Lung microvascular endothelial cell (primary cell): ENCODE measurements around the gene ETV6. TPM values are rescaled to one million over a fixed set of nuclear protein-coding genes. Genes with fewer than 3 reads are reported as not detected.
"Not testable (repeated sequence)": the region's sequence is repeated elsewhere in the genome, so short reads cannot be mapped to it uniquely, and the experiment has no call there.

Source experiments
- DNase-seq, 2 donors: peaks; one replicate each; pipeline versions ENCODE4 v3.0.0 to v3.0.0-alpha.2; 2010; ENCODE audit warnings: low read depth in 2 of 2
- total RNA-seq: library from RNA; depleted of rRNA; stranded (reverse); fragments of >200 nt; gene quantifications from 2 replicates; pipeline ENCODE4 v1.2.1, GENCODE V29; 2014

Gene ETV6
- total RNA-seq, 1 donor from 2014 or later = 6.7 TPM

GRCh38 chr12:11905534-11905933, 256.1 kb downstream of the ETV6 start:
- no peak for DNase-seq

- no peak for DNase-seq
Measured at GRCh38 chr12:11906286-11906935, 256.9 kb downstream of the ETV6 start.

DNA sequence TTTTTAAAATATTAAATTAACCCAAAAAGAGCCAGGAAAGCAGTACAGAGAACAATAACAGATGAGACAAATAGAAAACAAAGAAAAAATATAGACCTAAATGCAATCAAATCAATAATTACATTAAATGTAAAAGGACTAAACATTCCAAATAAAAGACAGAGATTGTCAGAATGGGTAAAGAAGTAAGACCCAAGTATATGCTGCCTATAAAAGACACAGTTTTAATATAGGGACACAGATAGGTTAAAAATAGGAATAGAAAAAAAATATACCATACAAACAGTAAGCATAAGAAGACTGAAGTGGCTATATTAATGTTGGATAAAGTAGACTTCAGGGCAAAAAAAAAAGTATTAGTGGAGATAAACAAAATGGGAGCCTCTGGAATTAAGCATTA, 258.2 kb downstream of the ETV6 start:
- DNase-seq = no peak

DNA sequence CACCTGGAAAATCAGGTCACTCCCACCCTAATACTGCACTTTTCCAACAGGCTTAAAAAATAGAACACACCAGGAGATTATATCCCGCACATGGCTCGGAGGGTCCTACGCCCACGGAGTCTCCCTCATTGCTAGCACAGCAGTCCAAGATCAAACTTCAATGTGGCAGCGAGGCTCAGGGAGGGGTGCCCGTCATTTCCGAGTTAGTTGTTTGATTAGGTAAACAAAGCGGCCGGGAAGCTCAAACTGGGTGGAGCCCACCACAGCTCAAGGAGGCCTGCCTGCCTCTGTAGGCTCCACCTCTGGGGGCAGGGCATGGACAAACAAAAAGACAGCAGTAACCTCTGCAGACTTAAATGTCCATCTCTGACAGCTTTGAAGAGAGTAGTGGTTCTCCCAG, 259.9 kb downstream of the ETV6 start:
- DNase-seq = not testable (repeated sequence)

DNA sequence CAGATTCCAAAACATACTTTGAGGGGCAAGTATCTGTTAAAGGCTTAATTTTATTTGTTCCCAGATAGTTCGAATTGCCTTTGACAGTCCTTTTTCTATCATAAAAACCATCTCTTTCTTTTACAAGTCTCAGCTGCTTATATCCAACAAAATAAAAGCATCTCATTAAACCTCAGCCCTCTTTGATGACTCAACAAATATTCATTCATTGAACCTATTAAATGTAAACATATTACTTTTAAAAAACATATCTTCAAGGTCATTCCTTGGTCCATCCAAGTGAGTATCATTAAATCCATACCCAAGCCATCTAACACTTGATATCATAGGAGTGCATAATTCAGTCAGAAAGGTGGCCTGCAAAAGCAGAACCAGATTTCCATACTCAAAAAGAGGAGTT, 266.6 kb downstream of the ETV6 start:
- no peak for DNase-seq

DNA sequence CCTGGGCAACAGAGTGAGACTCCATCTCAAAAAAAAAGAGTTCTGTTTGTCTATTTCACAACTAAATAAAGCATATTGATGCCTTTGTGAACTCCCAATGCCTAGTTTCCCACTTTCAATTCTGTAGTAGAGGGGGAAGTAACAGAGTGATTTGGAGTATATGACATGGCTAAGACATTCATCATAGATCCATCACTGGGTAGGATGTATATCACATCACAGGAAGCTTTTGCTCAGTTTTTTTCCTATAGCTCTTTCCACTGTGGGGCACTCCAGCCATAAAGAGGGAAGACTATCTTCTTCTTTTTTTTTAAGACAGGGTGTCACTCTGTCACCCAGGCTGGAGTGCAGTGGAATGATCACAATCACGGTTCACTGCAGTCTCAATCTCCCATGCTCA, 267.3 kb downstream of the ETV6 start:
- no peak for DNase-seq

- DNase-seq = no peak
Measured at GRCh38 chr12:11917501-11917900, 268.0 kb downstream of the ETV6 start.

GRCh38 chr12:11920231-11920630, 270.8 kb downstream of the ETV6 start:
- DNase-seq = no peak

DNA sequence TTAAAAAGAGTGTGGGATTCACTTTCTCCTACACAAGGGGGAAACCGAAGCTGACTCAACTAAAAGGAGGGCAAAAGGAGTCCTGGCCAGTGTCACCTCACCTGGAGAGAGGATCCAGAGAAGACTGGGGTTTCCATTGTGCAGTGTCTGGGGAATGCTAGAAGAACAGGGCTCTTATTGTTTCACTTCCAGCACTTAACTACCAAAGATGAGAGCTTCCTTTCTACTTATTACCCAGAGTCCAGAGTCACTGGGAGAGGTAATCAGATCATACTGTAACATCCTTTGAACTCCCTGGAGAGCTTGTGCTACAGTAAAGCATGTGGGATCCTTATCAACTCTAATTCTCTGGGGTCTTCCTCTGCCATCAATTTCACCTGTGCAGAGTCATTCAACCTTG, 272.9 kb downstream of the ETV6 start:
- DNase-seq = no peak

- no peak for DNase-seq
Measured at GRCh38 chr12:11923067-11923466, 273.6 kb downstream of the ETV6 start.

- DNase-seq = no peak
Measured at GRCh38 chr12:11927286-11927935, 277.9 kb downstream of the ETV6 start.

DNA sequence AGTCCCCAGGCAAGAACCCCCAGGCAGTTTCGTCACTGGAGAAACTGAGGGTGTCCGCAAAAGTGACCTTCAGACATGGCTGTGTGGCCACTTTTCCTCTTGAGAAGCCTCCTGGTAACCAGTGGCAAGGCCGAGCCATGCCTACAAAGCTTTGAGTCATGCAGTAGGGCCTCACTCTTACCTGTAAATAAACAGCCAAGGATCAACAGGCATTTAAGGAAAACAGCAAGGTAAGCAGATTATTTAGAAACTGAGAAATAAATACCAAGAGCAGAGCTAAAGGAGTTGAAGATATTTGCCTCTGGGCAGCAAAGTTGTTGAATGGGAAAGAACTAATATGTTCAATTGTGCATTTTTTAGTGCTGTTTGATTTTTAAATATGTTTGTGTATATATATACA, 280.2 kb downstream of the ETV6 start:
- DNase-seq = no peak

DNA sequence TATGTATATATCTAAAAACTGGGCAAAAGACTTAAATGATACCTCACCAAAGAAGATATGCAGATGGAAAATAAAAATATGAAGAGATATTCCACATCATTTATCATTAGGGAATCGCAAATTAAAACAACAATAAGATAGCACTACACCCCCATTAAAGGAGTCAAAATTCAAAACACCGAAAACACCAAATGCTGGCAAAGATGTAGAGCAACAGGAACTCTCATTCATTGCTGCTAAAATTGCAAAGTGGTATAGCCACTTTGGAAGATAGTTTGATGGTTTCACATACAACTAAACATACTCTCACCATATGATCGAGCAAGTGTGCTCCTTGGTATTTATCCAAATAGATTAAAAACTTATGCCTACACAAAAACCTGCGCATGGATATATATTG, 289.7 kb downstream of the ETV6 start:
- DNase-seq = no peak

DNA sequence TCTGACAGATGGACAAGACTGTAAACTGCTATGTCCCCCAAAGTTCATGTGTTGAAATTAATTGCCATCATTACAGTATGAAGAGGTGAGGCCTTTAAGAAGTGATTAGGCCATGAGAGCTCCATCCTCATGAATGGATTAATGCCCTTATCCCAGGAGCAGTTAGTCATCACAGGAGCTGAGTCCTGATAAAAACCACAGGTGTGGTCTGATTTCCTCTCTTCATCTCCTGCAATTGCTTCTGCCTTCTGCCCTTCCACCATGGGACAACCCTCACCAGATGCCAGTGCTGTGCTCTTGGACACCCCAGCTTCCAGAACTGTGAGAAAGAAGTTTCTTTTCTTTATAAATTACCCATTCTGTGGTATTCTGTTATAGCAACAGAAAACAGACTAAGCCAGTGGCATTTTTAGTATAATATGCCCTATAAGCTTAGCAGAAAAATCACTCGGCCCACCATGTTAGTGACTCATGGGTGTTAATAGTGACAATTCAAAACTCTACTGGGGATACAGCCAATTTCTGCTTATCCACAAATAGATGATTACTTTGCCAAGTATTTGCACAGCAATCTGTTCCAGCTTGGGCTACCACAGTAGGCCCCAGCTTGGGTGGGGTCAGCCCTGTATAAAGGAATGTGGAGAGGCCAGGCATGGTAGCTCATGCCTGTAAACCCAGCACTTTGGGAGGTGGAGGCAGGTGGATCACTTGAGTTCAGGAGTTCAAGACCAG, 292.3 kb downstream of the ETV6 start:
- DNase-seq = no peak

DNA sequence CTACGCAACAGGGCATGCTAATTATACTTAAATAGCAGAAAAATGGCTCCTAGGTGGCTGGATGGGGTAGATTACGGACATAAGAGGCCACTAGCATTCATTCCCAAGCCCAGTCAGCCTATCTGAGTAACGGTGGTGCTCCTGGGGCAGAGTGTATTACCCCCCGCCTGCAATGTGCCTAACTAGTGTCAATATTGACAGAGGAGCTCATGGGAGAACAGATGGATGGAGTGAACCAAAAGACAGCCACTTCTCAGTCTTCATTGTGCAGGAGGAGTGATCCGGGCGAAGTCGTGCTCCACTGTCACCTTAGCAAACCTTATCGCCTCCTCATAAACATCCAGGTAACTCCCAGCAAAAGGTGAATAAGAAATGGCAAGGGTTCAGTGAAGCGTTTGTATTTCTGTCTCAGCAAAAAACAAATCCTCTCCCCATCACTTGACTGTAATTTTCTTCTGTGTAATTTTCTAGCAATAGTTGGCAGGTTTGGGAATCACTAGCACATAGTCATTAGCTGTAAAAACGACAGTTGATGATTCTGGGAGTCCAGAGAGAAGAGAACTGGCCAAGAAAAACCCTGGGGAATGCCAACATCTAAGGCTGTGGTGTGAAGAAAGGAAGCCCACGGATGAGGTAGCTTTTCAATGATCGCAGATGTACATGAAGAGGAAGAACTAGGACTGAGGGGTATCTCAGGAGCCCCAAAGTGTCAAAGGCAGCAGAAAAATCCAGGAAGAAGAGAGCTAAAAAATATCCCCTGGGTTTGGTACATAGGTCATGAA, 294.6 kb downstream of the ETV6 start:
- DNase-seq = no peak
